Endodermal cell (in vitro differentiated cells): Measurements from ENCODE around the gene FAM228B. TPM values are rescaled to one million over a fixed set of nuclear protein-coding genes. Genes with fewer than 3 reads are reported as not detected.

Experiments
- DNase-seq: peaks from one replicate; pipeline ENCODE4 v3.0.0-alpha.2; 2017
- H3K27ac ChIP-seq: 2 replicates; pipeline ENCODE4 v1.5.1; 2013; ENCODE audit warnings: mild to moderate bottlenecking, low read depth, low read length, moderate library complexity
- H3K27me3 ChIP-seq: 2 replicates; pipeline ENCODE4 v1.6.1; 2013; ENCODE audit warnings: mild to moderate bottlenecking, low read length, moderate library complexity; ENCODE audit not compliant: insufficient read depth, control insufficient read depth, poor library complexity, severe bottlenecking
- H3K36me3 ChIP-seq: 2 replicates; pipeline ENCODE4 v1.7.0; 2013; ENCODE audit warnings: mild to moderate bottlenecking, low read length, moderate library complexity; ENCODE audit not compliant: control insufficient read depth, insufficient read depth
- H3K4me1 ChIP-seq: one replicate; pipeline ENCODE4 v1.7.0; 2013; ENCODE audit warnings: low read length; ENCODE audit not compliant: control insufficient read depth, insufficient read depth
- H3K4me3 ChIP-seq: 2 replicates; pipeline ENCODE4 v1.5.1; 2013; ENCODE audit warnings: mild to moderate bottlenecking, low read length, moderate library complexity
- H3K9ac ChIP-seq: 2 replicates; pipeline ENCODE4 v1.6.1; 2013; ENCODE audit warnings: mild to moderate bottlenecking, low read length, moderate library complexity; ENCODE audit not compliant: poor library complexity, severe bottlenecking; ENCODE audit errors: extremely low read depth
- H3K9me3 ChIP-seq: 2 replicates; pipeline ENCODE4 v1.6.1; 2013; ENCODE audit warnings: mild to moderate bottlenecking, low read length, moderate library complexity; ENCODE audit not compliant: control insufficient read depth
- H3K27ac Mint-ChIP-seq: 2 replicates; pipeline ENCODE4 v1.8.0; 2020; ENCODE audit warnings: mixed read lengths
- H3K27me3 Mint-ChIP-seq: 2 replicates; pipeline ENCODE4 v1.8.0; 2021; ENCODE audit warnings: mild to moderate bottlenecking, mixed read lengths; ENCODE audit not compliant: insufficient read depth
- H3K36me3 Mint-ChIP-seq: 2 replicates; pipeline ENCODE4 v1.8.0; 2020; ENCODE audit warnings: low read depth, mixed read lengths
- H3K4me1 Mint-ChIP-seq: 2 replicates; pipeline ENCODE4 v1.8.0; 2020; ENCODE audit warnings: mixed read lengths
- H3K4me3 Mint-ChIP-seq: 2 replicates; pipeline ENCODE4 v1.8.0; 2020; ENCODE audit warnings: mild to moderate bottlenecking, moderate library complexity, mixed read lengths
- H3K9me3 Mint-ChIP-seq: 2 replicates; pipeline ENCODE4 v1.8.0; 2020; ENCODE audit warnings: mild to moderate bottlenecking, mixed read lengths
- WGBS, 2 experiments: methylation state at CpG; one replicate each; pipeline versions ENCODE4 v1.1.5 to v1.1.7; 2013; ENCODE audit warnings: missing lambda C conversion rate in 2 of 2, mixed read lengths in 1 of 2; ENCODE audit not compliant: insufficient coverage in 1 of 2, insufficient read length in 1 of 2; 5-methylcytosine and 5-hydroxymethylcytosine counted together
- total RNA-seq, 2 donors: library from RNA; stranded (reverse); fragmentation: NEBNext Ultra II Directional in 1 of 2; extraction: Animal tissue kit (Norgen Biotek cat#: 25700) in 1 of 2; gene quantifications; 2 replicates in 1 of 2; 3 replicates in 1 of 2; pipeline ENCODE4 v1.2.1, GENCODE V29; 2021
- TF ChIP-seq, protein P1 (sequence below): fragments of 200-600 bp; sonication (generic); conservative IDR thresholded peaks from 2 replicates; pipeline ENCODE4 v1.5.0; 2021; ENCODE audit warnings: antibody characterized with exemption, mild to moderate bottlenecking

FAM228B gene
- total RNA-seq, 2 donors from 2014 or later, result 13.2 to 14.6 TPM

- no peaks in the 10 kb centered on the region for H3K4me1 ChIP-seq
- no peak overlapping the region for H3K4me3 Mint-ChIP-seq
- H3K27ac ChIP-seq, result no peak overlapping the region
- 85 to 100% methylated on average over 1 to 2 of the region's 2 CpGs for WGBS, 2 experiments
- TF ChIP-seq, protein P1, sequence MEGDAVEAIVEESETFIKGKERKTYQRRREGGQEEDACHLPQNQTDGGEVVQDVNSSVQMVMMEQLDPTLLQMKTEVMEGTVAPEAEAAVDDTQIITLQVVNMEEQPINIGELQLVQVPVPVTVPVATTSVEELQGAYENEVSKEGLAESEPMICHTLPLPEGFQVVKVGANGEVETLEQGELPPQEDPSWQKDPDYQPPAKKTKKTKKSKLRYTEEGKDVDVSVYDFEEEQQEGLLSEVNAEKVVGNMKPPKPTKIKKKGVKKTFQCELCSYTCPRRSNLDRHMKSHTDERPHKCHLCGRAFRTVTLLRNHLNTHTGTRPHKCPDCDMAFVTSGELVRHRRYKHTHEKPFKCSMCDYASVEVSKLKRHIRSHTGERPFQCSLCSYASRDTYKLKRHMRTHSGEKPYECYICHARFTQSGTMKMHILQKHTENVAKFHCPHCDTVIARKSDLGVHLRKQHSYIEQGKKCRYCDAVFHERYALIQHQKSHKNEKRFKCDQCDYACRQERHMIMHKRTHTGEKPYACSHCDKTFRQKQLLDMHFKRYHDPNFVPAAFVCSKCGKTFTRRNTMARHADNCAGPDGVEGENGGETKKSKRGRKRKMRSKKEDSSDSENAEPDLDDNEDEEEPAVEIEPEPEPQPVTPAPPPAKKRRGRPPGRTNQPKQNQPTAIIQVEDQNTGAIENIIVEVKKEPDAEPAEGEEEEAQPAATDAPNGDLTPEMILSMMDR, result no peak
- peaks cover 33% of the 10 kb centered on the region for H3K9me3 Mint-ChIP-seq
- no peaks in the 10 kb centered on the region for H3K27me3 Mint-ChIP-seq
- H3K9ac ChIP-seq, result no peak overlapping the region
- peaks cover 19% of the 10 kb centered on the region for H3K9me3 ChIP-seq
- no peaks in the 10 kb centered on the region for H3K36me3 ChIP-seq
- no peak overlapping the region for H3K4me3 ChIP-seq
- H3K4me1 Mint-ChIP-seq, result no peaks in the 10 kb centered on the region
- H3K36me3 Mint-ChIP-seq, result no peaks in the 10 kb centered on the region
- H3K27me3 ChIP-seq, result no peaks in the 10 kb centered on the region
- H3K27ac Mint-ChIP-seq, result no peak overlapping the region
- no peak for DNase-seq
Measured at GRCh38 chr2:24111407-24111901, 11.8 kb upstream of the FAM228B start.

DNA sequence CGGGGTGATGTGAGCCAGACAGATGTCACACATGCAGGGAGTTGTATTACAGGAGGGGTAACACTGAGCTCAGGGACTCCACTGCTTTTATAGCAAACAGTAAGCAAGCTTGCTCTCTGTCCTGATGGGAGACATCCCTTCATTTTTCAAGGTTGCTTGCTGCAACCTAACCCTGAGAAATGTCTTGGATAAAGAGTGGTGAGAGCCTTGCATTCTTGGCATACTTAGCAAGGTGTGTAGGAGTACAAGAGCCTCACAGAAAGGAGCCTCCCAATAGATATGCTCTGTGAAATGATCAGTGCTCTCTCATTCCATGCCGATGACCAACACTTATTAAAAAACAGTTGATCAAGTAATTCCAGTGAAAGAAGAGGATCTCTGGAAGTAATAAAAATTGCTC, 8.2 kb upstream of the FAM228B start:
- H3K4me3 ChIP-seq, result no peak overlapping the region
- Mint-ChIP-seq H3K9me3 (peaks cover 18% of the 10 kb centered on the region), H3K36me3 (no peaks in the 10 kb centered on the region), H3K4me1 (no peaks in the 10 kb centered on the region), H3K27ac (no peak overlapping the region), H3K4me3 (no peak overlapping the region), H3K27me3 (no peaks in the 10 kb centered on the region)
- no peak overlapping the region for H3K9ac ChIP-seq
- peaks cover 19% of the 10 kb centered on the region for H3K9me3 ChIP-seq
- TF ChIP-seq, protein P1, result no peak
- no peaks in the 10 kb centered on the region for H3K36me3 ChIP-seq
- WGBS, 2 experiments, result 47 to 100% methylated on average over 1 to 2 of the region's 2 CpGs
- no peak for DNase-seq
- H3K4me1 ChIP-seq, result no peaks in the 10 kb centered on the region
- no peak overlapping the region for H3K27ac ChIP-seq
- no peaks in the 10 kb centered on the region for H3K27me3 ChIP-seq

DNA sequence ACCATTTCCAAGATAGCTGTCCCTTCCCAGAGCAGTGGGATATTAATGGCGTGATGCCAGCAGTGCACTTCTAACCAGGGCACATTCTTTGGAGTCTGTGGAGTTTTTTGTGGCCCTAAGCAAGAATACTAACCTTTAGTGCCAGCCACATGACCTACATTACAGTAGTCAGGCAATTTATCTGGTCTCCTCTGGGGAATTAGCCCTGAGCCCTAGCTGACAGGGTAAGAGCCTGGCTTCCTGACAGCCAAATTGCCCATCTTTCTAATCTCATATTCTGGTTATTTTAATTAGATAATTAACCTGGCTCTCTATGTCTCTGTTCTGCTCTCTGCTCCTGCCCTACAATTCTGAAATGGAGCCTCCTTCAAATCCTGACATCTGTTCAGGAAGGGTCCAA, 5.4 kb upstream of the FAM228B start:
- Histone ChIP-seq H3K4me3 (no peak overlapping the region), H3K36me3 (no peaks in the 10 kb centered on the region), H3K27me3 (no peaks in the 10 kb centered on the region), H3K4me1 (no peaks in the 10 kb centered on the region), H3K9ac (no peak overlapping the region), H3K9me3 (peaks cover 19% of the 10 kb centered on the region), H3K27ac (no peak overlapping the region)
- H3K27ac Mint-ChIP-seq, result no peak overlapping the region
- peaks cover 18% of the 10 kb centered on the region for H3K9me3 Mint-ChIP-seq
- DNase-seq, result no peak
- 82 to 100% methylated on average over 1 of the region's 1 CpG for WGBS, 2 experiments
- H3K4me1 Mint-ChIP-seq, result no peaks in the 10 kb centered on the region
- no peaks in the 10 kb centered on the region for H3K27me3 Mint-ChIP-seq
- TF ChIP-seq, protein P1, result no peak
- H3K36me3 Mint-ChIP-seq, result no peaks in the 10 kb centered on the region
- no peak overlapping the region for H3K4me3 Mint-ChIP-seq
